Measurements from ENCODE around the gene INSYN2A.

DNA sequence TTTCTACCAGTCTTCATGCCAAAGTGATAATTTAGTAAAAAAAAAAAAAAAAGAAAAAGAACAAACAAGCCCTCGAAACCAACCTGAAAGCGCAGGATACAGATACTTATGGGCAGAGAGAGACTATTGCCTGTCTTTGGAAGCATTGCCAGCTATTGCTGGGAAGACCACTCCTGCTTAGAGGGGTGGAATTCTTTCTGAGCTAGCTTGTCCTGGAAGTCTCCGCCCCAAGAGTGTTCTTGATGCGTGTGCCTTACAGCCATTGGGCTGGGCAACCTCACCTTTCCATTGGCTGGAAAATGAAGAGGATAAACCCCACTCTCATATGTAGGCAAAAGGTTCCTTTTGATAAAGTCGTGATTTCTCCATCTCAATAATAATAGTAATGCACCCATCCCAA is 19.9 kb upstream of the INSYN2A start:
- TF ChIP-seq, protein P1, sequence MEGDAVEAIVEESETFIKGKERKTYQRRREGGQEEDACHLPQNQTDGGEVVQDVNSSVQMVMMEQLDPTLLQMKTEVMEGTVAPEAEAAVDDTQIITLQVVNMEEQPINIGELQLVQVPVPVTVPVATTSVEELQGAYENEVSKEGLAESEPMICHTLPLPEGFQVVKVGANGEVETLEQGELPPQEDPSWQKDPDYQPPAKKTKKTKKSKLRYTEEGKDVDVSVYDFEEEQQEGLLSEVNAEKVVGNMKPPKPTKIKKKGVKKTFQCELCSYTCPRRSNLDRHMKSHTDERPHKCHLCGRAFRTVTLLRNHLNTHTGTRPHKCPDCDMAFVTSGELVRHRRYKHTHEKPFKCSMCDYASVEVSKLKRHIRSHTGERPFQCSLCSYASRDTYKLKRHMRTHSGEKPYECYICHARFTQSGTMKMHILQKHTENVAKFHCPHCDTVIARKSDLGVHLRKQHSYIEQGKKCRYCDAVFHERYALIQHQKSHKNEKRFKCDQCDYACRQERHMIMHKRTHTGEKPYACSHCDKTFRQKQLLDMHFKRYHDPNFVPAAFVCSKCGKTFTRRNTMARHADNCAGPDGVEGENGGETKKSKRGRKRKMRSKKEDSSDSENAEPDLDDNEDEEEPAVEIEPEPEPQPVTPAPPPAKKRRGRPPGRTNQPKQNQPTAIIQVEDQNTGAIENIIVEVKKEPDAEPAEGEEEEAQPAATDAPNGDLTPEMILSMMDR (IDR thresholded peaks at IDR 0.05): no peak
- TF ChIP-seq POLR2A (IDR thresholded peaks at IDR 0.05): no peak

Measured in Peyer's patch (tissue), 4 donors.